ENCODE measurements around the gene SLC24A1.

Gene SLC24A1

DNA sequence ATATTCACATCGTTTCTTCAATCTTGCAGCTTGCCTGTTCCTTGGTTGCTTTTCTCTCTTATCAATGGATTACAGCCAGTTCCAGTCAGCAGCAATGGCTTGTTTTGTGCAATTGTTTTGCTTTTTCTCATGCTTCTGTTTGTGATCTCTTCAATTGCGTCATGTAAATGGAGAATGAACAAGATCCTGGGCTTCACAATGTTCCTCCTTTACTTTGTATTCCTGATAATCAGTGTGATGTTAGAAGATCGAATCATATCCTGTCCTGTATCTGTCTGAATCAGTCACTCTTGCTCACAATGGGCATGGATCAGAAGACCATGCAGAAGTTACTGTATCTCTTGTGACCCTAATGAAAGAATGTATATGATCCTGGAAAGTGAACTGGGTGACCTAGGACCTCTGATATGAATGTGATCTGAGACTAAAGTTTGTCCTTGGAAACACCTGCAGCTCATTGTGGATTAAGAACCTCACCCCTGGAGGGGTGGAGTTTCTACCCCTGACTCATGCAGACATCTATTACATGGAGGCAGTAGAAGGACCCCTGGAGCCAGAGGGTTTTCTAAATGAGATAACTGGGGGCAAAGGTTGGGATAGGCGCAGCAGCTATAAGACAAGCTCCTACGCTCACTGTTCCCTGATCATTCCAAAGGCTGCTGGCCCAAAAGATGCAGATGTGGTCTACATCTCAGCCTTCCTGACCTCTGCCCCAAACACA is 32.2 kb downstream of the SLC24A1 start:
- DNase-seq, result no peak

GRCh38 chr15:65655026-65655425 is 33.3 kb downstream of the SLC24A1 start:
- DNase-seq, result no peak

GRCh38 chr15:65655457-65655856 is 33.7 kb downstream of the SLC24A1 start:
- no peak for DNase-seq

- DNase-seq, result no peak
Measured at GRCh38 chr15:65659502-65660052, 37.8 kb downstream of the SLC24A1 start.

GRCh38 chr15:65660927-65661326 is 39.2 kb downstream of the SLC24A1 start:
- no peak for DNase-seq

GRCh38 chr15:65663521-65663920 is 41.8 kb downstream of the SLC24A1 start:
- DNase-seq, result no peak

GRCh38 chr15:65666257-65666656 is 44.5 kb downstream of the SLC24A1 start:
- no peak for DNase-seq

DNA sequence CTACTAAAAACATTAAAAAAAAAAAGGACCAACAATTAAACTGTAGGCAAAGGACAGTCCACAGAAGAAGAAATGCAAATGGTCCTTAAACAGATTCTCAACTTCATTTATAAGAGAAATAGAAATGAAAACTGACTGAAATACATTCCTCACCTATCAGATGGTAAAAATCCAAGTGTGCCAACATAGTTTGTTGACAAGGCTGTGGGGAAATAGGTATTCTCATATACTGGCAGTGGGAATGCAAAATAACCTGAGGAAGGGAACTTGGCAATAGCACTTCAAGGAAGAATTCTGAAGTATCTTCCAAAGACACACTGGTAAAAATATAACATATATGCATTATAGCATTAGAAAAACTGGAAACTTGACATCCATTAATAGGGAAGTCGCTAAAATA is 53.8 kb downstream of the SLC24A1 start:
- DNase-seq, result no peak

DNA sequence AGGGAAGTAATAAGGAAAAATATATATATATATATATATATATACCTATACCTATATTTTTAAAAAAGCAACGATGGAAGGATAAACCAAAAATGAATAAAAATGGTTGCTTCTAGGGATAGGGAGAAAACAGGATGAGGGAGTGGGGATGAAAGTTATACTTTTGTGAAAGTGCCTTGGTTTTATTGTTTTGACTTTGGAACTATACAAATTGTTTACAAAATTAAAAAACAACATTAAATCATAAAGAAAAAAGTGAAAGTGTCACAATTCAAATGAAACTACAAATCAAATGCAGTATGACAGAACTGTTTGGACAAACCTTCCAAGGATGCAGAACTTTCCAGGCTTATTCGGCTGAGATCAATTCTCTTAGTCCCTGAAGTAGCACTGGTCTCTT is 54.4 kb downstream of the SLC24A1 start:
- DNase-seq, result no peak

- no peak for DNase-seq
Measured at GRCh38 chr15:65680544-65680943, 58.8 kb downstream of the SLC24A1 start.

DNA sequence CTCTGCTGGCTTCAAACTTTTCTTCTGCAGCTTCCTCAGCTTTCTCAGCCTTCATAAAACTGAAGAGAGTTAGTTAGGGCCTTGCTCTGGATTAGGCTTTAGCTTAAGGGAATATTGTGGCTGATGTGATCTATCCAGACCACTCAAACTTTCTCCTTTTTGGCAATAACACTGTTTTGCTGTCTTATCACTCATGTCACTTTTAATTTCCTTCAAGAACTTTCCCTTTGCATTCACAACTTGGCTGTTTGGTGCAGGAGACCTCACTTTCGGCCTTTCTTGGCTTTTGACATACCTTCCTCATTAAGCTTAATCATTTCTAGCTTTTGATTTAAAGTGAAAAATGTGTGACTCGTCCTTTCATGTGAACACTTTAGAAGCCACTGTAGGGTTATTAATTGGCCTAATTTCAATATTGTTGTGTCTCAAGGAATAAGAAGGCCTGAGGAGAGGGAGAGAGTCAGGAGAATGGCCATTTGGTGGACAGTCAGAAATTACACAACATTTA is 60.7 kb downstream of the SLC24A1 start:
- no peak for DNase-seq

DNA sequence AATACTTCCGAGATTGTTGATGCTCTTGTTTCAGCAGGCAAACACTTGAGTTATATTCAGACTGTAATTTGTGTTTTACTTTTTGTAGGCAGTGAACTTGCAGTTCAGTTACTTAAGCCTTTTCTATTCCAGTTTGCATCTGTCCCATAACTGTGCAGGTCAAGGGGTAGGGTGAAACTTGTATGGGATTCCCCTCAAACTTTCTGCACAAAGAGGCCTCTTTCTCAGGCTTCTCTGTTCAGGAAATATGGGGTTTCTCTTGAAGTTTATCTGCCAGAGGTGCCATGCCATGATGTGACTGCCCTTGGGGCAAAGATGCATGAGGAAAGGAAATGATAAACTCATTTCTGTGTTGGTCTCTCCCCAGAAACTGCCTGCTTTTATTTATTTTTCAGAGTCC is 66.7 kb downstream of the SLC24A1 start:
- DNase-seq, result no peak

- DNase-seq, result no peak
Measured at GRCh38 chr15:65690173-65690572, 68.4 kb downstream of the SLC24A1 start.

DNA sequence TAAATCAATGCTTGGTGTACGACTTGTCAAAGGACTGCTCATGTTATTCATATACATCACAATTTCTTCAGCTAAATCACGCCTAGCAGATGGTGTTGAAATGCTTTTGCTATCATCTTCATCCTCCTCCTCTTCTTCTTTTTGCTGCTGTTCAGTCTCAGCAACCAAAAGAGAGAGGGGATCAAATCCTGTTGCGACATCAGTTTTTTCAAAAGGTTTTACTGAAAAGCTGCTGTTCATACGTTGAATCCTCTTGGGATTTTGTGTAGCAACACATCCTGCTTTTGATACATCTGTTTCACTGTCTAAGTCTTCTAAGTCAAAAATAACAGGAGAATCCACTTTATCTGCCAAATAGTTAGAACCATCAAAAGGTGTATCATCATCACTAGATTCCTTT is 69.0 kb downstream of the SLC24A1 start:
- no peak for DNase-seq

DNA sequence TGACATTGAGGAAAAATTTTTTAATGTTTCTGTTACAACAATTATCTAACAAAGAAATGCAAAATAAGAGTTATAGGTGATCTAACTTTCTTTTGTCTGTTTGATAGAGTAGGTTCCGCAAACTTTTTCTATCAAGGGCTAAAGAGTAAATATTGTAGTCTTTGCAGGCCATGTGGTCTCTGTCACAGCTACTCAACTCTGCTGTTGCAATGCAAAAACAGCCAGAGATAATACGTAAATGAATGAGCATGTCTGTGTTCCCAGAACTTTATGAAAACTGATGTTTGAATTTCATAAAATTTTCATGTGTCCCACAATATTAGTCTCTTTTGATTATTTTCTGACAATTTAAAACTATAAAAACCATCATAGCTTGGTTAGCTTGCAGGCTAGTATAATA is 73.3 kb downstream of the SLC24A1 start:
- DNase-seq, result no peak
